NOMO-1 treated with dmso at 0.1 percent for 144 hours (cell line): ENCODE data around the gene SYNE4.
"Not testable (repeated sequence)": the region's sequence is repeated elsewhere in the genome, so short reads cannot be mapped to it uniquely, and the experiment has no call there.

Source experiments
- DNase-seq: peaks from one replicate; lab custom pipeline; 2025; ENCODE audit not compliant: unreplicated experiment; lab: John Stamatoyannopoulos, UW

SYNE4 gene

GRCh38 chr19:35957411-35957810 is 51.2 kb downstream of the SYNE4 start:
- not testable (repeated sequence) for DNase-seq

GRCh38 chr19:35955881-35956634 is 52.6 kb downstream of the SYNE4 start:
- DNase-seq = no peak
